Eye (tissue), 1 donor: ENCODE data around the gene STK35.
A peak's percentile ranks its signal among the peaks of the same experiment; 100 is the strongest.

Experiments
- DNase-seq: peaks from one replicate; pipeline ENCODE4 v3.0.0-alpha.2; 2015

The STK35 gene

GRCh38 chr20:2108498-2108897 is 6.9 kb downstream of the STK35 start:
- no peak for DNase-seq

DNA sequence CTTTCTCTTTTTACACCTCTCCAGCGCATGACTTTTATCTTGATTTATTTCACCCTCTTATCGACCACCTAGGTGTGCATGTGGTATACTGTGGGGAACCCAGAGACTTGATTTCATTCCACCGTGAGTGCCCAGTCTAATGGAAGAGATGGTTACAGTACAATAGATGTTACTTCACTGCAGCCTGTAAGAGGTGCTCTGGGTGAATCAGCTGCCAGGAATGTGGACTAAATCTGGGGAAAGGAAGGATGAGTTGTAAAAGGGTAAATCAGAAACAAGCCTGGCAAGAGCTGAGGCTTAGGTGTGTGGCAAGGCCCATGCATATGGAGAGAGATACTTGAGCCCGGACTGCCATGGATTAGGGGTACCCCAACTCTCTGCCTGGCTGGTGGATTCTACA is 7.4 kb downstream of the STK35 start:
- no peak for DNase-seq

- no peak for DNase-seq
Measured at GRCh38 chr20:2109425-2110210, 8.0 kb downstream of the STK35 start.

- DNase-seq: no peak
Measured at GRCh38 chr20:2112910-2113309, 11.3 kb downstream of the STK35 start.

- DNase-seq: no peak
Measured at GRCh38 chr20:2114127-2114959, 12.7 kb downstream of the STK35 start.

DNA sequence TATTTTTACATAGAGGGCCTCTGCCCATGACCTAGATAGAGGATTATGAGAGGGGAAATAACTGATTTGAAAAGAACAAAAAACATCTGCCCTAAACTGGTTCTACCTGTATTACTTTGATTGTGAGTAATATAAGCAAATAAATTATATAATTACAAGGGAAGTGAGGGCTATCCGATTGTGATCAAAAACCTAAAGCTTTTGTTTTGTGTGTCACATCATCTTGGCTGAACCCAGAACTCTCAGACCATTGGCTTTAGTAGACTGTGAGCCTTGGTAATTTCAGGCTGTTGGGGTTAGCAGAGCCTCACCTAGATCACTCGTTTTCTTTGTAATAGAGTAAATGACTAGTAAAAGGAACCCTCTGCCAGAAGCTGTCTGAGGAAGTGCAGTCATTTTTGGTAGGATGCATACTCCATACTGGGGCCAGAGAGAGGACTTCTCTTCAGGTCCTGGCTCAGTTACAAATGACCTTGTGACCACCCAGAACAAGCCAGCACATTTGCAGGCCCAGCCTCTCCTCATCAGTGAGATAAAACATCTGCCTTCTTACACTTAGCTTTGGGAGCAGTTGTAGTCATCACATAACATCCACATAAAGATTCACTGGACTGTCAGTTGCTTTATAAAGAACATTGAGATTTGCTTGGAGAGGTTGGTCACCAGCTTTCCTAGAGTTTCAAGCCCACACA is 13.5 kb downstream of the STK35 start:
- no peak for DNase-seq

- DNase-seq: no peak
Measured at GRCh38 chr20:2116170-2116940, 14.7 kb downstream of the STK35 start.

GRCh38 chr20:2118783-2119182 is 17.2 kb downstream of the STK35 start:
- DNase-seq: no peak

DNA sequence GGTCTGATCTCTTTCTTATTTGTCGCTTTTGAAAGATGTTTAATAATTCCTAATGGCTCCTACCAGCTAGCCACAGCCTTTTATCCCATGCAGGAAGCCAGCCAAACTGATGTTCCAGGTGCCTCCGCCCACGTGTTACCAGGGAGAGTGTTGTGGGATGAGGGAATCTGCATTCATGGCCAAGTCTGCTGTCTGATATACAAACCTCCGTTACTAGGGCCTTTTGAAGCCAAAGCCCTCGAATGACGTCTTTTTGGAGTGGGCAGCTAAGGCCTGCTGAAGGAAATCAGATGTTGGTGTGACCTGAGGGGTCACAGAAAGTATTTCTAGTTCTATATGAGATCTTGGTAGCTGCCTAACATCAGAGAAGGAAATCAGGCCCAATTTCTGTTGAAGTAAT is 21.3 kb downstream of the STK35 start:
- DNase-seq: no peak

- no peak for DNase-seq
Measured at GRCh38 chr20:2123720-2124119, 22.1 kb downstream of the STK35 start.

- DNase-seq: peak; percentile 57
Measured at GRCh38 chr20:2124564-2125213, 23.1 kb downstream of the STK35 start.

DNA sequence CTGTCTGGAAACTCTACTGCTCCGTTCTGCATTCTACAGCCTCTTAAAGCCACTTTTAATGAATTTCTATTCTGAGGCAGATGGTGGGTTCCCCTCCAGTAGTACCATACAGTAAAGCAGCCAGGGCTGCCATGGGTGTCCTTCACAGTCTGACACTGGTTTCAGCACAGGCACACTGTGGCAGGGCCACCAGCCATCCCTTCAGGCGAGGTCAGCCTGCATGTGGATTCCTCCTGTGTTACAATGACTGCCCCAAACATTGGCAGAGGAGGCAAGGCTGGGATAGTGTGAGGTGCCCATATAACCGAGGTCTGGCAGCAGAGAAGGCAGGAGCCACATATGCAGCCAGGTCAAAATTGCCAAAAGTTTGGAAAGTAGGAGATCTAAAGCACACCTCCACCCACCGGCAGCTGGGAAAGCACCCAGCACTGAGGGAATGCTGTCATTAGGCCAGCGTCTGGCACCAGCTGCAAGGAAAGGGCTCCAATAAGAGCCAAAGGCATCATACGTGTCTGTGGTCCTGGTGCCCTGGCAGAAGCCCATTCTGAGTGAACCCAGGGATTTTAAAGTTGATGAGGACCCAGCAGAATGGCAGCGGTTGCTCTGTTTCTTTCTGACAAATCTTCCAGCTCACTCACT is 24.0 kb downstream of the STK35 start:
- no peak for DNase-seq

- no peak for DNase-seq
Measured at GRCh38 chr20:2127238-2127637, 25.6 kb downstream of the STK35 start.

DNA sequence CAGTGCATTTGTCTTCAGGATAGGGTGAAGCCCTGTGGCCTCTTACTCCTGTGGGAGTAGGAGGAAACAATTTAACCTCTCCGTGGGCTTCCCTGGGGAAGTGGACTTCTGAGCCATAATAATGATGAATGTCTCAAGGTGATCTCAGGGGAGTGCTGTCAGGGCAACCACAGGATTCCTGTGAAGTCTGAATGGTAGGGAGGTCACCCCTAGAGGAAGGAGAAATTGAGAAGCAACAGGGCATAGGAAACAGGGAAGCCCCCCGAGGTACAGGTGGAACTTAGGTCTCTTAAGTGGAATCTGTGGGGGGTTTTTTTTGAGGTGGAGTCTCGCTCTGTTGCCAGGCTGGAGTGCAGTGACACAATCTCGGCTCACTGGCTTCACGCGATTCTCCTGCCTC is 26.9 kb downstream of the STK35 start:
- DNase-seq: no peak

DNA sequence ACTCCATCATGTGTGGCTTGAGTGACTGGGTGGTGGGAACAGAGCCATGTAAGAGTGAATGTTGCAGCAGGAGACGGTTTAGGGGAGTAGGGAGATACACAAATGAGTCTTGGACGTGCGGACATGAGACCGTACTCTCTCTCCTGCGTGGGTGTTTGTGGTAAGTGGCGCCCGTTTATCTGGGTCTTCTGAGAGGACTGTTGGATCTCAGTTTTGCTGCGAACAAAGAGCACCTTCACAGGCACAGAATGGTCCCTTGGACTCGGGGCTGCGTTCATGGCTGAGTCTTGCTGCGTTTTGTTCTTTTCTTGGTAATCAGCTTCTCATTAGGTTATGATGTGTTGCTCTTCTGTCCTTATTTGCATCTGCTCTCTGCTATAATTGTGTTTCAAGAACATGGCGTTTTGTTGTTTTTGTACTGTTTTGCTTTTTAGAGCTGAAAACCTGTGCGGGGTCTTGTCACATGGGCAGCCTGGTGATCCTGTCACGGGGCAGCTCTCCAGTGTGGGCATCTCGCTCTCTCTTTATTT is 28.5 kb downstream of the STK35 start:
- DNase-seq: no peak

- no peak for DNase-seq
Measured at GRCh38 chr20:2130683-2131082, 29.1 kb downstream of the STK35 start.

- DNase-seq: no peak
Measured at GRCh38 chr20:2131366-2131765, 29.7 kb downstream of the STK35 start.

DNA sequence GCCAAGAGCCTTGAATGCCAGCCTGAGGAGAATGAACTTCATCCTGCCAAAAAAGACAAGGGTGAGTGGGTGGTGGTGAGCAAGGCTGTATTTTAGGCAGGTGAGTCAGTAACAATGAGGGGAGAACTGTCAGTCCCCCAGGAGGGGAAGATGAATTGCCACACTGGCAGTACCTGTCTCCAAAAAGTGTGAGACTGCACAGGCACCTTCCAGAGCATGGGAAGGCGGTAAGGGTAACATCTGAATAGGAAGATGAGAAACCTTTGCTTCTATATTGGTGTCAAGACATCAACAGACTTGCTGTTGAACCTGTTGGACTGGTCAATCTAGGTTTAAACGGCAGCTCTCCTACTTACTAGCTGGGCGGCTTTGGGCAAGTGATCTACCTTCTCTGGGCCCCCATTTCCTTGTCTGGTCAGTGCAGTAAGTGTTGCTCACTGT is 30.9 kb downstream of the STK35 start:
- DNase-seq: no peak

DNA sequence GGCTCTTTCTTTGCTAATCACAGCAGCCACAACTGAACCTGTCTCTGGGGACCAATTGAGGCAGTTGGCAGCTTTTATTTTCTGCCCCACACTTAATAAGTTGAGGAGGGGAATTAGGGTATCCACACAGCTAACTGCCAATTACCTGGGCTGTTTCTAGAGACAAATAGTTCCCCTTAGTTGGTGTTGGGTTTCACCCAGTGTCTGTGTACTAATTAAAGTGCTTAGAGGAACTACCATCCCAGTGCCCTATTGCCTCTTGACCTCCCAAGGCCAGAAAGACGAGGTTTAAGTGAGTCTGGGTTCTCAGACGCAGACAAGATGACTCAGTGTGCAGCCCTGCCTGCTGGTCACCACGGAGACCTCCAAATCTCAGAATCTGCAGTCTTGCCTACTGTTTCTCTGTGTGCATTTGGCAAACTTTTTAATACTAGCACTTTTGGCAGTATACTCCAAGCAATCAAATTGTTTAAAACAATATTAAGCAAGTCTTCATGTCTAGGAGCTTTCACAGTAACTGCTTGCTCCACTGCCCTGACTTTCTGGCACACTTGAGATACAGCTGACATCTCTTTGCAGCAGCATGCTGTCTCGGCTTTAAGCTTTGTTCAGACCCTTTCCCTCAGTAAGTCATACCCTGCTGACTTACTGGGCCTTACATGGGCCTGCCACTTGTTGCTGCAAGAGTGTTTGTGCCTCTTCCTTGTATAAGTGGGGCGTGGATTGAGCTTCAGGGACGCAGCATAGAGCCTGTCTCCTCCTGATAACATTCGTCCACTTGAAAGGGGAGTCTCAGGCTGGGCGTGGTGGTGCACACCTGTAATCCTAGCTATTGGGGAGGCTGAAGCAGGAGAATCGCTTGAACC is 31.9 kb downstream of the STK35 start:
- DNase-seq: no peak

DNA sequence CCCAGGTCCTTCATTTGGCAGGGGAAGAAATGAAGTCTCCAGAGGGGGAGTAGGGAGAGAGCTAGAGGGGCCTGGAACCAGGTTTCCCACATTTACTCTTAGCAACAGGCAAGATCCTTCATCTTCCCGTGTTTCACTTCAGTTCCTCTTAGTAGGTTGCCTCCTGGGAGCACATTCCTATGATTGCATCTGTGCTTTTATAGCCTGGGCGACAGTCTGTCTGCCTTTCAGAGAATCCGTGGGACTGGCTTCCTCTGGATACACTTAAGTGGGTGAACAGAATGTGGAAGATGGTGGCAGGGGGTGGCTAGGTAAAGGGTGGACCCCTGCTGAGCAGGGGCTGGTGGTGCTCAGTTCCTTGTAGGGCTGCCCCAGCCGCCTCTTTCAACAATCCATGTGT is 33.4 kb downstream of the STK35 start:
- no peak for DNase-seq
